C4-2B (cell line): ENCODE measurements around the gene P4HTM.

Source experiments
- H3K27ac ChIP-seq: fragments of 450-650 bp; 2 replicates; pipeline ENCODE4 v1.5.1; 2017
- CTCF ChIP-seq: fragments of 450-650 bp; conservative IDR thresholded peaks from 2 replicates; pipeline ENCODE4 v1.5.1; 2017; ENCODE audit warnings: mild to moderate bottlenecking
- ZFX ChIP-seq: fragments of 450-650 bp; IDR thresholded peaks from 2 replicates; pipeline ENCODE4 v1.6.1; 2017

Gene P4HTM

GRCh38 chr3:48966876-48967361, 23.1 kb upstream of the P4HTM start:
- TF ChIP-seq CTCF = no peak
- TF ChIP-seq ZFX = no peak
- H3K27ac ChIP-seq = no peak overlapping the region

- no peak overlapping the region for H3K27ac ChIP-seq
- TF ChIP-seq ZFX (no peak), CTCF (no peak)
These were observed 19.5 kb upstream of the P4HTM start for GRCh38 chr3:48970586-48970985.

DNA sequence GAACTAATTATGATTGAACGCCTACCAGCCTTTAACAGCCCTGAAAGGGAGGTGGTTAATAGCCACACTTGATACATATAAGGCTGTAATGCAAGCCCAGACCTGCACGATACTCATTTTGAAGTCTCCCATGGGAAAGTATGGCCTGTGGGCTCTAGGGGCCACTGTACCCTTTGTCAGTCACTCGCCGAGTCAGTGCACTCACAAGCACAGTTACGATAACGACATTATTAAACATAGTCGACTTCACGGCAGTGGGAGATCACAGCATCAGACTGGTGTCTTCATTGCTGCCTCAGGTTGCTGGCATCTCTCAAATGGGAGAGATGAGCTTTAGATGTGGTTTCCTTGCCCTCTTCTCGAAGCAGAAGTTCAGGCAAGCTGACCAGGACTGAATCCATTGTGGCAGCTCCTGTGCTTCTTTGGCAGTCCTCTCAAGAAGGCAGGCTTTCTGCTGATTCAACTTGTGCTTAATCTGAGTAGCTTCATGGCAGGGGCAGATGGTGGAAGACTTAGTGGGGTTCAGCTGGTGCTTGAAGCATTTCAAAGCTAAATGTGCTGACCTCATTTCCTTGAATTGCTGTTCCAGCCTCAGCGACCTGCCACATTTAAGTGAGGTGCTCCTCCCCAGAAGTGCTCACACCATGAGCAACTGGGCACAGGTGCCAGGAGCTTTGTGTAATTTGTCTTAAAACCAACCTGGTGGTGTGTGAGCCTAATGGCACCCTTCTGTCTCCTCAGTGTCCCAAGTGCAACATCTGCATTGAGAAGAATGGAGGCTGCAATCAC, 15.8 kb upstream of the P4HTM start:
- H3K27ac ChIP-seq = no peak overlapping the region
- no peak for TF ChIP-seq CTCF
- TF ChIP-seq ZFX = no peak

DNA sequence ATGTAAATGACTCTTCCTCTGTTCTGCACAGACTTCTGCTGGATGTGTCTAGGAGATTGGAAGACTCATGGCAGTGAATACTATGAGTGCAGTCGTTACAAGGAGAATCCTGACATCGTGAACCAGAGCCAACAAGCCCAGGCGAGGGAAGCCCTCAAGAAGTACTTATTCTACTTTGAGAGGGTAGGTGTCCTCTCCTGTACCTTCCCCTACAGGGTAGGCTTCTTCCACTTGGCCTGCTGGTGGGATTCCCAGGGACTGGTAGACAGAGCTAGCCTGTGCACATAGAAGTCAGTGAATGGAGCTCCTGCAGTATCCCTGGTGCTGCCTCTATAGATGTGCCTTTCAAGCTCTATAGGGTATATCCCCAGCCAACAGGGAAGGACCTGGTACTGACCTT, 10.6 kb upstream of the P4HTM start:
- no peak for TF ChIP-seq CTCF
- TF ChIP-seq ZFX = no peak
- no peak overlapping the region for H3K27ac ChIP-seq

- TF ChIP-seq CTCF = no peak
- H3K27ac ChIP-seq = no peak overlapping the region
These were observed 9.7 kb upstream of the P4HTM start for GRCh38 chr3:48980295-48980694.

- TF ChIP-seq CTCF = no peak
- TF ChIP-seq ZFX = no peak
These were observed 8.0 kb upstream of the P4HTM start for GRCh38 chr3:48982016-48982415.

GRCh38 chr3:48982686-48983085, 7.4 kb upstream of the P4HTM start:
- no peak for TF ChIP-seq ZFX
- TF ChIP-seq CTCF = no peak
- H3K27ac ChIP-seq = no peak overlapping the region

More at GRCh38 chr3:48982016-48982415, 8.0 kb upstream of the P4HTM start:
- no peak overlapping the region for H3K27ac ChIP-seq
